ENCODE measurements around the gene CBLN3.

Gene CBLN3

DNA sequence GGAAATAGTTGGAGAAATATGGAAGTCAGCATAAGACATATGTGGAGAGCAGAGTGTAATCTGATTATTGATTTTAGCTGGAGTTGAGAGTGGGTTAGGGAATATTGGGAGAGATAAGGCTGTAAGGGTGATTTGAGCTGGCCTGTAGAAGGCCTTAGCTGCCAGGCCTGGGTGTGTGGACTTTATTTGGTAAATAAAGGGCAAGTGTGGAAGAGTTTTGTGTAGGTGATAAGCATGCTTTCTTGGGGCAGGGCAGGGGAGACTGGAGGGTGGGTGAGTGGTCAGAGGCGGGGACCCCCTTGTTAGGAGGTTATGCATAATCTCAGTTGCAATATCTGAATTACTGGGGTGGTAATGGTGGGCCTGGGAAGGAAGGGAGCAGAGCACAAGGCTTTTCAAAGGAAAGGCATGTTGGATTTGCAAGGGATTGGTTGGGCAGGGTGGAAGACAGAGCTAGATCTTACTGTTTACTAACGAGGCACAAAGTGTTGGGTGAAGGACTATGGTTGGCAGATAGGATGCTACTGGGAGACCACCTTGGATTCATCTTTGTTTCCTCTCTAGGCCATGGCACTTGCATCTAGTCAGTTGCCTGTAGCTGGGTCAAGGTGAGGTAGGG lies 5.8 kb upstream of the CBLN3 start:
- Histone ChIP-seq H3K27me3 (ENCODE audit: insufficient read depth, low read length, poor library complexity) (no peaks in the 10 kb centered on the region), H3K23ac (ENCODE audit: low read length) (no peak overlapping the region), H3K27ac (ENCODE audit: low read depth, low read length) (no peak overlapping the region), H2BK120ac (ENCODE audit: low read depth, low read length) (no peak overlapping the region), H3K9ac (ENCODE audit: low read length) (no peak overlapping the region), H3K36me3 (ENCODE audit: control insufficient read depth, insufficient read depth, low read length) (no peaks in the 10 kb centered on the region), H3K4me1 (ENCODE audit: control insufficient read depth, low read depth, low read length) (peaks cover 2% of the 10 kb centered on the region), H2BK5ac (ENCODE audit: low read length) (no peak overlapping the region), H3K18ac (ENCODE audit: low read length) (no peak overlapping the region), H4K5ac (ENCODE audit: low read length) (no peak overlapping the region), H3K4me2 (ENCODE audit: low read length) (no peak overlapping the region), H2BK15ac (replicated peaks; ENCODE audit: low read depth) (no peak overlapping the region), H3K4me3 (ENCODE audit: low read length) (no peak overlapping the region), H3K56ac (ENCODE audit: low read length) (no peak overlapping the region), H3K79me1 (ENCODE audit: low read length) (no peaks in the 10 kb centered on the region), H3K79me2 (ENCODE audit: control insufficient read depth, insufficient read depth, low read length) (no peaks in the 10 kb centered on the region), H2AK5ac (ENCODE audit: low read length) (no peak overlapping the region), H4K8ac (ENCODE audit: low read depth, low read length) (no peak overlapping the region), H3K4ac (ENCODE audit: low read depth, low read length) (no peak overlapping the region)
- WGBS (ENCODE audit: extremely low coverage, insufficient coverage, low lambda C conversion rate) = no CpG with 5 or more reads among the region's 2 CpGs
- DNase-seq = no peak

- Histone ChIP-seq H3K79me2 (ENCODE audit: control insufficient read depth, insufficient read depth, low read length) (no peaks in the 10 kb centered on the region), H3K23ac (ENCODE audit: low read length) (no peak overlapping the region), H3K4ac (ENCODE audit: low read depth, low read length) (no peak overlapping the region), H3K4me1 (ENCODE audit: control insufficient read depth, low read depth, low read length) (peaks cover 2% of the 10 kb centered on the region), H3K56ac (ENCODE audit: low read length) (no peak overlapping the region), H3K79me1 (ENCODE audit: low read length) (no peaks in the 10 kb centered on the region), H4K5ac (ENCODE audit: low read length) (no peak overlapping the region), H2BK5ac (ENCODE audit: low read length) (no peak overlapping the region), H2AK5ac (ENCODE audit: low read length) (no peak overlapping the region), H3K27me3 (ENCODE audit: insufficient read depth, low read length, poor library complexity) (no peaks in the 10 kb centered on the region), H2BK120ac (ENCODE audit: low read depth, low read length) (no peak overlapping the region), H2BK15ac (replicated peaks; ENCODE audit: low read depth) (no peak overlapping the region), H3K4me2 (ENCODE audit: low read length) (no peak overlapping the region), H4K8ac (ENCODE audit: low read depth, low read length) (no peak overlapping the region), H3K4me3 (ENCODE audit: low read length) (no peak overlapping the region), H3K27ac (ENCODE audit: low read depth, low read length) (no peak overlapping the region), H3K9ac (ENCODE audit: low read length) (no peak overlapping the region), H3K36me3 (ENCODE audit: control insufficient read depth, insufficient read depth, low read length) (no peaks in the 10 kb centered on the region), H3K18ac (ENCODE audit: low read length) (no peak overlapping the region)
- no peak for DNase-seq
- WGBS (ENCODE audit: extremely low coverage, insufficient coverage, low lambda C conversion rate) = no CpG with 5 or more reads among the region's 3 CpGs
Observed at GRCh38 chr14:24434676-24435075, 5.2 kb upstream of the CBLN3 start.

- DNase-seq = no peak
- H2BK5ac ChIP-seq (ENCODE audit: low read length) = no peak overlapping the region
- no peak overlapping the region for H3K4me3 ChIP-seq (ENCODE audit: low read length)
- H3K56ac ChIP-seq (ENCODE audit: low read length) = no peak overlapping the region
- no peaks in the 10 kb centered on the region for H3K79me2 ChIP-seq (ENCODE audit: control insufficient read depth, insufficient read depth, low read length)
- H3K23ac ChIP-seq (ENCODE audit: low read length) = no peak overlapping the region
- H2AK5ac ChIP-seq (ENCODE audit: low read length) = no peak overlapping the region
- no peak overlapping the region for H4K5ac ChIP-seq (ENCODE audit: low read length)
- H3K27me3 ChIP-seq (ENCODE audit: insufficient read depth, low read length, poor library complexity) = no peaks in the 10 kb centered on the region
- WGBS (ENCODE audit: extremely low coverage, insufficient coverage, low lambda C conversion rate) = no CpG with 5 or more reads among the region's 7 CpGs
- no peak overlapping the region for H3K27ac ChIP-seq (ENCODE audit: low read depth, low read length)
- no peak overlapping the region for H3K18ac ChIP-seq (ENCODE audit: low read length)
- no peaks in the 10 kb centered on the region for H3K79me1 ChIP-seq (ENCODE audit: low read length)
- H2BK15ac ChIP-seq (replicated peaks; ENCODE audit: low read depth) = no peak overlapping the region
- H2BK120ac ChIP-seq (ENCODE audit: low read depth, low read length) = no peak overlapping the region
- H3K4me1 ChIP-seq (ENCODE audit: control insufficient read depth, low read depth, low read length) = peaks cover 2% of the 10 kb centered on the region
- H3K36me3 ChIP-seq (ENCODE audit: control insufficient read depth, insufficient read depth, low read length) = no peaks in the 10 kb centered on the region
- H3K4ac ChIP-seq (ENCODE audit: low read depth, low read length) = no peak overlapping the region
- no peak overlapping the region for H3K4me2 ChIP-seq (ENCODE audit: low read length)
- no peak overlapping the region for H3K9ac ChIP-seq (ENCODE audit: low read length)
- no peak overlapping the region for H4K8ac ChIP-seq (ENCODE audit: low read depth, low read length)
Observed at GRCh38 chr14:24434036-24434435, 4.6 kb upstream of the CBLN3 start.

- Histone ChIP-seq H4K8ac (ENCODE audit: low read depth, low read length) (no peak overlapping the region), H3K27ac (ENCODE audit: low read depth, low read length) (no peak overlapping the region), H2BK15ac (replicated peaks; ENCODE audit: low read depth) (no peak overlapping the region), H3K9ac (ENCODE audit: low read length) (no peak overlapping the region), H2BK5ac (ENCODE audit: low read length) (no peak overlapping the region), H3K27me3 (ENCODE audit: insufficient read depth, low read length, poor library complexity) (no peaks in the 10 kb centered on the region), H4K5ac (ENCODE audit: low read length) (no peak overlapping the region), H3K4ac (ENCODE audit: low read depth, low read length) (no peak overlapping the region), H2BK120ac (ENCODE audit: low read depth, low read length) (no peak overlapping the region), H3K56ac (ENCODE audit: low read length) (peak overlapping the region; percentile 73), H3K4me2 (ENCODE audit: low read length) (no peak overlapping the region), H3K4me1 (ENCODE audit: control insufficient read depth, low read depth, low read length) (peaks cover 2% of the 10 kb centered on the region), H3K79me2 (ENCODE audit: control insufficient read depth, insufficient read depth, low read length) (no peaks in the 10 kb centered on the region), H3K79me1 (ENCODE audit: low read length) (no peaks in the 10 kb centered on the region), H2AK5ac (ENCODE audit: low read length) (no peak overlapping the region), H3K18ac (ENCODE audit: low read length) (no peak overlapping the region), H3K36me3 (ENCODE audit: control insufficient read depth, insufficient read depth, low read length) (no peaks in the 10 kb centered on the region), H3K4me3 (ENCODE audit: low read length) (no peak overlapping the region), H3K23ac (ENCODE audit: low read length) (no peak overlapping the region)
- no CpG with 5 or more reads among the region's 24 CpGs for WGBS (ENCODE audit: extremely low coverage, insufficient coverage, low lambda C conversion rate)
- no peak for DNase-seq
Observed at GRCh38 chr14:24432259-24433131, 3.0 kb upstream of the CBLN3 start.

- H3K79me2 ChIP-seq (ENCODE audit: control insufficient read depth, insufficient read depth, low read length) = no peaks in the 10 kb centered on the region
- H4K8ac ChIP-seq (ENCODE audit: low read depth, low read length) = no peak overlapping the region
- DNase-seq = peak; percentile 97
- H3K9ac ChIP-seq (ENCODE audit: low read length) = no peak overlapping the region
- H3K4me2 ChIP-seq (ENCODE audit: low read length) = no peak overlapping the region
- no peaks in the 10 kb centered on the region for H3K36me3 ChIP-seq (ENCODE audit: control insufficient read depth, insufficient read depth, low read length)
- H2AK5ac ChIP-seq (ENCODE audit: low read length) = no peak overlapping the region
- H3K4me3 ChIP-seq (ENCODE audit: low read length) = no peak overlapping the region
- no peak overlapping the region for H3K27ac ChIP-seq (ENCODE audit: low read depth, low read length)
- no peak overlapping the region for H4K5ac ChIP-seq (ENCODE audit: low read length)
- H3K23ac ChIP-seq (ENCODE audit: low read length) = no peak overlapping the region
- peak overlapping the region; percentile 73 for H3K56ac ChIP-seq (ENCODE audit: low read length)
- no peak overlapping the region for H2BK15ac ChIP-seq (replicated peaks; ENCODE audit: low read depth)
- H3K27me3 ChIP-seq (ENCODE audit: insufficient read depth, low read length, poor library complexity) = no peaks in the 10 kb centered on the region
- H3K4me1 ChIP-seq (ENCODE audit: control insufficient read depth, low read depth, low read length) = peaks cover 2% of the 10 kb centered on the region
- no peak overlapping the region for H2BK5ac ChIP-seq (ENCODE audit: low read length)
- H3K79me1 ChIP-seq (ENCODE audit: low read length) = no peaks in the 10 kb centered on the region
- H2BK120ac ChIP-seq (ENCODE audit: low read depth, low read length) = no peak overlapping the region
- no CpG with 5 or more reads among the region's 15 CpGs for WGBS (ENCODE audit: extremely low coverage, insufficient coverage, low lambda C conversion rate)
- no peak overlapping the region for H3K4ac ChIP-seq (ENCODE audit: low read depth, low read length)
- no peak overlapping the region for H3K18ac ChIP-seq (ENCODE audit: low read length)
Observed at GRCh38 chr14:24431569-24432258, 2.2 kb upstream of the CBLN3 start.
